Panc1 (cell line): Measurements from ENCODE around the gene GADL1. TPM values are rescaled to one million over a fixed set of nuclear protein-coding genes. Genes with fewer than 3 reads are reported as not detected.

ENCODE experiments used
- ATAC-seq: fragments of 200-7000 bp; cut with Tn5 transposase; 2 replicates; pipeline ENCODE4 v1.9.1; 2020; ENCODE audit warnings: mild to moderate bottlenecking, moderate library complexity
- BruUV-seq: library from RNA; stranded (reverse); fragments of 400-500 nt; replicated peaks from 2 replicates; lab custom pipeline; 2021; lab: Mats Ljungman, UMichigan
- CTCF ChIA-PET: fragments of 300-600 bp; sonication (Branson Sonifier 250); formaldehyde crosslinking; loops from one replicate; lab custom pipeline; 2022; ENCODE audit warnings: antibody characterized with exemption; lab: Charles Lee
- POLR2A ChIA-PET: fragments of 300-600 bp; sonication (Branson Sonifier 250); formaldehyde crosslinking; loops from one replicate; lab custom pipeline; 2022; ENCODE audit warnings: antibody characterized with exemption; lab: Charles Lee
- DNase-seq: peaks from one replicate; pipeline ENCODE4 v3.0.0-alpha.2; 2010; ENCODE audit warnings: low read depth, low spot score
- H3K27ac ChIP-seq: 2 replicates; pipeline ENCODE4 v1.5.1; 2011; ENCODE audit warnings: mild to moderate bottlenecking, low read length, inconsistent platforms
- H3K27me3 ChIP-seq: fragments of 200-500 bp; sonication (Bioruptor generic); 2 replicates; pipeline ENCODE4 v1.6.0; 2014; ENCODE audit warnings: low read length, inconsistent platforms; ENCODE audit not compliant: control insufficient read depth, insufficient read depth
- H3K36me3 ChIP-seq: fragments of 200-500 bp; sonication (Bioruptor generic); 2 replicates; pipeline ENCODE4 v1.5.1; 2014; ENCODE audit warnings: inconsistent platforms, mild to moderate bottlenecking, low read length, moderate library complexity; ENCODE audit not compliant: control insufficient read depth, insufficient read depth
- H3K4me1 ChIP-seq: 2 replicates; pipeline ENCODE4 v1.5.1; 2011; ENCODE audit warnings: inconsistent platforms, mild to moderate bottlenecking, low read length, moderate library complexity; ENCODE audit not compliant: control insufficient read depth, insufficient read depth
- H3K4me3 ChIP-seq, 2 experiments: 2 replicates each; pipeline ENCODE4 v1.5.1; 2011 to 2012; ENCODE audit warnings: low read depth in 2 of 2, low read length in 2 of 2, mild to moderate bottlenecking in 2 of 2, inconsistent platforms in 1 of 2, moderate library complexity in 1 of 2
- H3K9me3 ChIP-seq: fragments of 200-500 bp; sonication (Bioruptor generic); 2 replicates; pipeline ENCODE4 v1.5.1; 2014; ENCODE audit warnings: low read depth, mild to moderate bottlenecking, inconsistent platforms, low read length, moderate library complexity; ENCODE audit not compliant: control insufficient read depth, insufficient read depth
- POLR2AphosphoS5 ChIP-seq: IDR thresholded peaks from 2 replicates; pipeline ENCODE4 v1.6.1; 2012; ENCODE audit warnings: mild to moderate bottlenecking, low read depth, low read length, moderate library complexity
- SIN3A ChIP-seq: IDR thresholded peaks from 2 replicates; pipeline ENCODE4 v1.6.1; 2012; ENCODE audit warnings: low read depth, mild to moderate bottlenecking, low read length, moderate library complexity, borderline replicate concordance; ENCODE audit not compliant: insufficient read depth
- TCF7L2 ChIP-seq: IDR thresholded peaks from 2 replicates; pipeline ENCODE4 v1.6.1; 2011; ENCODE audit warnings: mild to moderate bottlenecking, low read depth, low read length, inconsistent platforms
- in situ Hi-C: cut with HindIII; loops from 2 replicates; pipeline ENCODE4 v1.10.0; 2016; ENCODE audit warnings: low sequenced_read_pairs, low pct_unique_long_range_greater_than_20kb
- intact Hi-C: fragments of 100-400 bp; cut with micrococcal nuclease; formaldehyde crosslinking; loops from one replicate; pipeline ENCODE4 v1.10.0; 2022; ENCODE audit not compliant: unreplicated experiment
- total RNA-seq: library from RNA; stranded (reverse); gene quantifications from one replicate; pipeline ENCODE4 v1.2.1, GENCODE V29; 2021; ENCODE audit not compliant: unreplicated experiment
- TF ChIP-seq, protein P1 (sequence below): fragments of 450-650 bp; IDR thresholded peaks from 2 replicates; pipeline ENCODE4 v1.5.1; 2017; ENCODE audit warnings: mild to moderate bottlenecking
- TF ChIP-seq, protein P2 (sequence below), 2 experiments: IDR thresholded peaks; 2 replicates each; pipeline ENCODE4 v1.6.1; 2011 to 2012; ENCODE audit warnings: low read depth in 2 of 2, control low read depth in 1 of 2, low read length in 1 of 2, mild to moderate bottlenecking in 1 of 2, moderate library complexity in 1 of 2; ENCODE audit not compliant: insufficient read depth in 1 of 2

Gene GADL1
- total RNA-seq, 1 experiment from 2014 or later = not detected

DNA sequence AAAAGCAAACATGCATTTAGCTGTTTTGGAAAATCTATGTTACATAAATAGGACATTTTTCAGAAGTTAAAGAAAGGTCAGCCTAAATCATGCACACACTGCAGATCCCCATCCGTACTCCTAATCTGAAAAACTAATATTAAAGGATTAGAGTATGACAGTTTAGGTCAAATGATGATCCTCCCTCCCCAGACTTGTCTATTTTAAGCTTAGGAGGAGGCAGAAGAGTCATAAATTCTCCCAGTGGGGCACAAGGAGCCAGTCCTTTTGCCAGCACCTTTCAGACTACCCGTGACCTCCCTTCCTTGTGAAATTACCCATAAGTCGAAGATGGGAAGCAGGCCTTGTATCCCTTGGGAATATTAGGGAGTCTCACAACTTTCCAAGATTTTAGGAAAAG is 210.1 kb downstream of the GADL1 start:
- in situ Hi-C loops = no loop called here
- DNase-seq (no peak), ATAC-seq (no peak)
- no peak overlapping the region for H3K4me3 ChIP-seq
- H3K9me3 ChIP-seq = no peaks in the 10 kb centered on the region
- TF ChIP-seq, protein P1, sequence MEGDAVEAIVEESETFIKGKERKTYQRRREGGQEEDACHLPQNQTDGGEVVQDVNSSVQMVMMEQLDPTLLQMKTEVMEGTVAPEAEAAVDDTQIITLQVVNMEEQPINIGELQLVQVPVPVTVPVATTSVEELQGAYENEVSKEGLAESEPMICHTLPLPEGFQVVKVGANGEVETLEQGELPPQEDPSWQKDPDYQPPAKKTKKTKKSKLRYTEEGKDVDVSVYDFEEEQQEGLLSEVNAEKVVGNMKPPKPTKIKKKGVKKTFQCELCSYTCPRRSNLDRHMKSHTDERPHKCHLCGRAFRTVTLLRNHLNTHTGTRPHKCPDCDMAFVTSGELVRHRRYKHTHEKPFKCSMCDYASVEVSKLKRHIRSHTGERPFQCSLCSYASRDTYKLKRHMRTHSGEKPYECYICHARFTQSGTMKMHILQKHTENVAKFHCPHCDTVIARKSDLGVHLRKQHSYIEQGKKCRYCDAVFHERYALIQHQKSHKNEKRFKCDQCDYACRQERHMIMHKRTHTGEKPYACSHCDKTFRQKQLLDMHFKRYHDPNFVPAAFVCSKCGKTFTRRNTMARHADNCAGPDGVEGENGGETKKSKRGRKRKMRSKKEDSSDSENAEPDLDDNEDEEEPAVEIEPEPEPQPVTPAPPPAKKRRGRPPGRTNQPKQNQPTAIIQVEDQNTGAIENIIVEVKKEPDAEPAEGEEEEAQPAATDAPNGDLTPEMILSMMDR = no peak
- TF ChIP-seq, protein P2, sequence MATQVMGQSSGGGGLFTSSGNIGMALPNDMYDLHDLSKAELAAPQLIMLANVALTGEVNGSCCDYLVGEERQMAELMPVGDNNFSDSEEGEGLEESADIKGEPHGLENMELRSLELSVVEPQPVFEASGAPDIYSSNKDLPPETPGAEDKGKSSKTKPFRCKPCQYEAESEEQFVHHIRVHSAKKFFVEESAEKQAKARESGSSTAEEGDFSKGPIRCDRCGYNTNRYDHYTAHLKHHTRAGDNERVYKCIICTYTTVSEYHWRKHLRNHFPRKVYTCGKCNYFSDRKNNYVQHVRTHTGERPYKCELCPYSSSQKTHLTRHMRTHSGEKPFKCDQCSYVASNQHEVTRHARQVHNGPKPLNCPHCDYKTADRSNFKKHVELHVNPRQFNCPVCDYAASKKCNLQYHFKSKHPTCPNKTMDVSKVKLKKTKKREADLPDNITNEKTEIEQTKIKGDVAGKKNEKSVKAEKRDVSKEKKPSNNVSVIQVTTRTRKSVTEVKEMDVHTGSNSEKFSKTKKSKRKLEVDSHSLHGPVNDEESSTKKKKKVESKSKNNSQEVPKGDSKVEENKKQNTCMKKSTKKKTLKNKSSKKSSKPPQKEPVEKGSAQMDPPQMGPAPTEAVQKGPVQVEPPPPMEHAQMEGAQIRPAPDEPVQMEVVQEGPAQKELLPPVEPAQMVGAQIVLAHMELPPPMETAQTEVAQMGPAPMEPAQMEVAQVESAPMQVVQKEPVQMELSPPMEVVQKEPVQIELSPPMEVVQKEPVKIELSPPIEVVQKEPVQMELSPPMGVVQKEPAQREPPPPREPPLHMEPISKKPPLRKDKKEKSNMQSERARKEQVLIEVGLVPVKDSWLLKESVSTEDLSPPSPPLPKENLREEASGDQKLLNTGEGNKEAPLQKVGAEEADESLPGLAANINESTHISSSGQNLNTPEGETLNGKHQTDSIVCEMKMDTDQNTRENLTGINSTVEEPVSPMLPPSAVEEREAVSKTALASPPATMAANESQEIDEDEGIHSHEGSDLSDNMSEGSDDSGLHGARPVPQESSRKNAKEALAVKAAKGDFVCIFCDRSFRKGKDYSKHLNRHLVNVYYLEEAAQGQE (IDR thresholded peaks at IDR 0.05; ENCODE audit: insufficient read depth in 1 of 2, low read depth in 2 of 2, low read length in 1 of 2) = no peak
- no peak for TF ChIP-seq TCF7L2
- no peak for TF ChIP-seq POLR2AphosphoS5
- TF ChIP-seq SIN3A = no peak
- peaks cover 16% of the 10 kb centered on the region for H3K4me1 ChIP-seq
- 0 out of 2 replicates have a peak, but pooled peaks cover 2% of the 10 kb centered on the region for H3K36me3 ChIP-seq
- BruUV-seq = no TSS peak
- intact Hi-C loops = no loop called here
- POLR2A ChIA-PET = no interaction called here
- 0 out of 2 replicates have a peak overlapping the region, but pooled peaks have one; percentile 12 for H3K27ac ChIP-seq
- H3K27me3 ChIP-seq = no peaks in the 10 kb centered on the region
- CTCF ChIA-PET = no interaction called here

DNA sequence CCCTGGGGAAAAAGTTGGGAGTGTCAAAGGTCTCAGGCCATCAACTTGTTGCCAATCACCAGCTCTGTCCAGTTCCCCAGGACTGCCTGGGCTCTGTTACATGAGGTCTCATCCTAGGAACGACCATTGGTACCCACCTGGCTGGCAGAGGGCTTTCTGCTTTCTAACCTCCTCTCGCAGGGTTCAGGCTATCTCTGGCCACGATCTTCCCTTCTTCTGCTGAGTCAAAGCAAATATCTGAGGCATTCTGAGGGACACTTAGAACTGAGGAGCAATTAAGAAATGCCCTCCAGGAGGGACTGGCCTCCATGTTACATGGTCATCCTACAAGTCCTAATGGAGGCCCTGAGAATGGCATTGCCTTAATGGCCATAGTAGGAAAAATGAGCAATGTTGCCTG is 210.7 kb downstream of the GADL1 start:
- TF ChIP-seq POLR2AphosphoS5 (no peak), TCF7L2 (no peak), SIN3A (no peak)
- TF ChIP-seq, protein P1 = no peak
- TF ChIP-seq, protein P2 (IDR thresholded peaks at IDR 0.05; ENCODE audit: insufficient read depth in 1 of 2, low read depth in 2 of 2, low read length in 1 of 2) = no peak
- Histone ChIP-seq H3K36me3 (peaks cover 2% of the 10 kb centered on the region; the same call in 1 of the 2 replicates), H3K4me3 (no peak overlapping the region), H3K9me3 (no peaks in the 10 kb centered on the region), H3K27me3 (no peaks in the 10 kb centered on the region), H3K4me1 (peaks cover 11% of the 10 kb centered on the region), H3K27ac (0 out of 2 replicates have a peak overlapping the region, but pooled peaks have one; percentile 12)
- in situ Hi-C loops = no loop called here
- BruUV-seq = no TSS peak
- ATAC-seq (no peak), DNase-seq (no peak)
- intact Hi-C loops = no loop called here
- ChIA-PET POLR2A (no interaction called here), CTCF (no interaction called here)
